SU-DHL-6 (cell line): ENCODE data around the gene PIK3R1.

Experiments used
- H2AFZ ChIP-seq: fragments of 200-600 bp; sonication (generic); 2 replicates; pipeline ENCODE4 v1.6.1; 2014; ENCODE audit warnings: low read depth, mild to moderate bottlenecking, moderate library complexity, mixed read lengths, antibody characterized with exemption, low read length; ENCODE audit not compliant: severe bottlenecking
- H3F3A ChIP-seq: fragments of 200-600 bp; shearing (Covaris generic); 2 replicates; pipeline ENCODE4 v1.6.0; 2016; ENCODE audit warnings: antibody characterized with exemption, mild to moderate bottlenecking; ENCODE audit not compliant: insufficient read depth
- H3K27ac ChIP-seq: fragments of 200-600 bp; sonication (generic); 2 replicates; pipeline ENCODE4 v1.5.1; 2016; ENCODE audit warnings: low read depth, mild to moderate bottlenecking, low read length, moderate library complexity, mixed read lengths
- H3K27me3 ChIP-seq: fragments of 200-600 bp; sonication (generic), shearing (Covaris generic); 2 replicates; pipeline ENCODE4 v1.6.0; 2014; ENCODE audit warnings: mild to moderate bottlenecking, low read length
- H3K36me3 ChIP-seq: fragments of 200-600 bp; sonication (generic); 2 replicates; pipeline ENCODE4 v1.6.1; 2014; ENCODE audit warnings: mild to moderate bottlenecking, low read length, mixed read lengths
- H3K4me2 ChIP-seq: fragments of 300-600, 200-600 bp; shearing (Covaris generic), sonication (generic); 2 replicates; pipeline ENCODE4 v1.6.0; 2014; ENCODE audit warnings: low read length, low read depth, mild to moderate bottlenecking; ENCODE audit not compliant: poor library complexity, severe bottlenecking
- H3K4me3 ChIP-seq: fragments of 200-600 bp; sonication (generic); 2 replicates; pipeline ENCODE4 v1.5.1; 2014; ENCODE audit warnings: antibody characterized with exemption, low read length, mild to moderate bottlenecking, mixed read lengths; ENCODE audit not compliant: insufficient read depth, poor library complexity, severe bottlenecking
- H3K79me2 ChIP-seq: fragments of 200-600 bp; sonication (generic); 2 replicates; pipeline ENCODE4 v1.6.1; 2014; ENCODE audit warnings: mild to moderate bottlenecking, low read length, moderate library complexity; ENCODE audit not compliant: insufficient read depth
- H3K9ac ChIP-seq: fragments of 200-600 bp; sonication (generic); 2 replicates; pipeline ENCODE4 v1.7.0; 2014; ENCODE audit warnings: mild to moderate bottlenecking, low read length
- H3K9me2 ChIP-seq: fragments of 200-600 bp; sonication (generic); replicated peaks from 2 replicates; pipeline ENCODE4 v1.6.1; 2014; ENCODE audit warnings: low read length; ENCODE audit not compliant: insufficient read depth
- H3K9me3 ChIP-seq: fragments of 200-600 bp; sonication (generic); 2 replicates; pipeline ENCODE4 v1.6.1; 2014; ENCODE audit warnings: low read length, mixed read lengths; ENCODE audit not compliant: insufficient read depth
- H4K20me1 ChIP-seq: fragments of 200-600 bp; sonication (generic); 2 replicates; pipeline ENCODE4 v1.6.1; 2014; ENCODE audit warnings: low read depth, mild to moderate bottlenecking, antibody characterized with exemption, low read length, moderate library complexity, mixed read lengths
- CTCF ChIP-seq: fragments of 200-600 bp; sonication (generic); IDR thresholded peaks from one replicate; pipeline ENCODE4 v1.5.1; 2017; ENCODE audit warnings: antibody characterized with exemption, mild to moderate bottlenecking, low read length, moderate library complexity; ENCODE audit not compliant: insufficient read depth, poor library complexity, severe bottlenecking
- EZH2phosphoT487 ChIP-seq: fragments of 200-600 bp; sonication (generic), shearing (Covaris generic); conservative IDR thresholded peaks from 2 replicates; pipeline ENCODE4 v1.6.1; 2018; ENCODE audit warnings: mild to moderate bottlenecking, antibody characterized with exemption, low read length, moderate library complexity, mixed read lengths

Gene PIK3R1

GRCh38 chr5:68331192-68332079 lies 115.9 kb downstream of the PIK3R1 start:
- no peaks in the 10 kb centered on the region for H3F3A ChIP-seq
- no peaks in the 10 kb centered on the region for H3K9me3 ChIP-seq
- H3K27me3 ChIP-seq = no peaks in the 10 kb centered on the region
- no peak overlapping the region for H2AFZ ChIP-seq
- no peak overlapping the region for H3K4me2 ChIP-seq
- TF ChIP-seq EZH2phosphoT487 (no peak), CTCF (no peak)
- no peaks in the 10 kb centered on the region for H3K36me3 ChIP-seq
- no peaks in the 10 kb centered on the region for H3K79me2 ChIP-seq
- H3K9ac ChIP-seq = no peak overlapping the region
- no peaks in the 10 kb centered on the region for H4K20me1 ChIP-seq
- H3K27ac ChIP-seq = no peak overlapping the region
- H3K9me2 ChIP-seq = no peaks in the 10 kb centered on the region
- no peak overlapping the region for H3K4me3 ChIP-seq

DNA sequence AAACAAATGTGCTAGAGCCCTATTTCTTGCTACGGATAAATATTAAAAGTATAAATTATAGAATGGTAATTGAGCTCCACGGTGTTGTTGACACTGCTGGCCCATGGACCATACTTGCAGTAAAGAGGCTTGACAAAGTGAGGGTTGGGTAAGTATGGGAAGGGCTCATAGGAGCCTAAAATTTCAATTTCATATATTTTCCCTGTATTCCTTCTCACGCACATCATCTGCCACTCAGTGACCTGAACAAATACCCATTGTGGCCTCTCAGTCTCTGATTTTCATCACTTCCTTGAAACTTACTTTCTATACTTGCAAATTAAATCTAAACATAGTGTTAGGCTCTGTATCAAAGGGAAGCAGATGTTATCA lies 116.5 kb downstream of the PIK3R1 start:
- Histone ChIP-seq H3K9me2 (no peaks in the 10 kb centered on the region), H3K36me3 (no peaks in the 10 kb centered on the region), H3K79me2 (no peaks in the 10 kb centered on the region), H3K4me3 (no peak overlapping the region), H3K27ac (no peak overlapping the region), H3K9ac (no peak overlapping the region), H2AFZ (no peak overlapping the region), H3K4me2 (no peak overlapping the region), H4K20me1 (no peaks in the 10 kb centered on the region), H3K27me3 (no peaks in the 10 kb centered on the region), H3K9me3 (no peaks in the 10 kb centered on the region), H3F3A (no peaks in the 10 kb centered on the region)
- TF ChIP-seq CTCF (no peak), EZH2phosphoT487 (no peak)

GRCh38 chr5:68332556-68332955 lies 117.0 kb downstream of the PIK3R1 start:
- Histone ChIP-seq H3K4me3 (no peak overlapping the region), H3K79me2 (no peaks in the 10 kb centered on the region), H3F3A (no peaks in the 10 kb centered on the region), H3K9ac (no peak overlapping the region), H3K27ac (no peak overlapping the region), H2AFZ (no peak overlapping the region), H3K9me2 (no peaks in the 10 kb centered on the region), H3K36me3 (no peaks in the 10 kb centered on the region), H4K20me1 (no peaks in the 10 kb centered on the region), H3K27me3 (no peaks in the 10 kb centered on the region), H3K9me3 (no peaks in the 10 kb centered on the region), H3K4me2 (no peak overlapping the region)
- no peak for TF ChIP-seq EZH2phosphoT487
- no peak for TF ChIP-seq CTCF
